Fibroblast of peridontal ligament (primary cell): ENCODE results near the gene SENP5.
"Not testable (repeated sequence)": the region's sequence is repeated elsewhere in the genome, so short reads cannot be mapped to it uniquely, and the experiment has no call there.

Experiments
- DNase-seq: peaks from one replicate; pipeline ENCODE4 v3.0.0-alpha.2; 2010; ENCODE audit errors: extremely low read depth

Gene SENP5

GRCh38 chr3:196867507-196868296 is at the start of gene SENP5:
SENP5 (plus strand) TSS chr3:196867920; CDS start chr3:196885182, 17,262 bp downstream.
- peak; percentile 80 for DNase-seq

GRCh38 chr3:196821806-196822355 is 45.8 kb upstream of the SENP5 start:
- no peak for DNase-seq

GRCh38 chr3:196829651-196830050 is 38.1 kb upstream of the SENP5 start:
- DNase-seq = not testable (repeated sequence)

GRCh38 chr3:196835086-196835485 is 32.6 kb upstream of the SENP5 start:
- DNase-seq = no peak

GRCh38 chr3:196836626-196837025 is 31.1 kb upstream of the SENP5 start:
- DNase-seq = not testable (repeated sequence)

GRCh38 chr3:196837819-196838420 is 29.8 kb upstream of the SENP5 start:
- DNase-seq = peak; percentile 72

- DNase-seq = not testable (repeated sequence)
Observed at GRCh38 chr3:196839351-196839750, 28.4 kb upstream of the SENP5 start.

- no peak for DNase-seq
Observed at GRCh38 chr3:196842567-196843434, 24.9 kb upstream of the SENP5 start.

GRCh38 chr3:196843435-196844110 is 24.1 kb upstream of the SENP5 start:
- DNase-seq = no peak

GRCh38 chr3:196844235-196845219 is 23.2 kb upstream of the SENP5 start:
- not testable (repeated sequence) for DNase-seq

- DNase-seq = not testable (repeated sequence)
Observed at GRCh38 chr3:196848375-196848774, 19.3 kb upstream of the SENP5 start.

- no peak for DNase-seq
Observed at GRCh38 chr3:196849180-196849741, 18.5 kb upstream of the SENP5 start.

- DNase-seq = not testable (repeated sequence)
Observed at GRCh38 chr3:196863000-196863399, 4.7 kb upstream of the SENP5 start.

GRCh38 chr3:196867155-196867506 is 589 bp upstream of the SENP5 start:
- no peak for DNase-seq

- DNase-seq = no peak
Observed at GRCh38 chr3:196868297-196868661, 559 bp downstream of the SENP5 start.

GRCh38 chr3:196872316-196872715 is 4.6 kb downstream of the SENP5 start:
- DNase-seq = peak; percentile 45

GRCh38 chr3:196874511-196875094 is 6.9 kb downstream of the SENP5 start:
- DNase-seq = not testable (repeated sequence)

- DNase-seq = no peak
Observed at GRCh38 chr3:196875258-196875657, 7.5 kb downstream of the SENP5 start.

GRCh38 chr3:196883361-196883760 is 15.6 kb downstream of the SENP5 start:
- no peak for DNase-seq

- DNase-seq = no peak
Observed at GRCh38 chr3:196886144-196886543, 18.4 kb downstream of the SENP5 start.
